SK-N-MC (cell line): ENCODE measurements around the gene CAMK2A.

Experiments
- DNase-seq: peaks from one replicate; pipeline ENCODE4 v3.0.0-alpha.2; 2011; ENCODE audit warnings: low read depth, low spot score
- H3K27ac ChIP-seq: fragments of 200-600 bp; sonication (generic); 2 replicates; pipeline ENCODE4 v1.5.1; 2016; ENCODE audit warnings: mixed run types
- H3K36me3 ChIP-seq: fragments of 200-600 bp; sonication (generic); 2 replicates; pipeline ENCODE4 v1.6.1; 2017; ENCODE audit warnings: antibody characterized with exemption, low read length, mixed read lengths; ENCODE audit not compliant: insufficient read depth
- H3K4me3 ChIP-seq: fragments of 200-600 bp; sonication (generic); 2 replicates; pipeline ENCODE4 v1.5.1; 2016
- H3K9ac ChIP-seq: fragments of 200-600 bp; sonication (generic); 2 replicates; pipeline ENCODE4 v1.8.0; 2017; ENCODE audit warnings: mixed run types, mixed read lengths; ENCODE audit not compliant: insufficient read length
- H3K9me3 ChIP-seq: fragments of 200-600 bp; sonication (generic); 2 replicates; pipeline ENCODE4 v1.6.1; 2017; ENCODE audit warnings: low read depth, mild to moderate bottlenecking, antibody characterized with exemption, low read length, moderate library complexity, mixed read lengths
- EZH2 ChIP-seq: fragments of 200-600 bp; sonication (generic); IDR thresholded peaks from one replicate; pipeline ENCODE4 v1.6.1; 2017; ENCODE audit warnings: antibody characterized with exemption
- FOXP2 ChIP-seq: optimal IDR thresholded peaks from 2 replicates; pipeline ENCODE3; 2011; ENCODE audit warnings: mild to moderate bottlenecking, moderate library complexity; ENCODE audit not compliant: insufficient read depth; ENCODE audit errors: extremely low read length, control extremely low read depth
- POLR2AphosphoS5 ChIP-seq: IDR thresholded peaks from 2 replicates; pipeline ENCODE4 v1.6.1; 2012; ENCODE audit warnings: mild to moderate bottlenecking, low read depth, low read length, borderline replicate concordance

Gene CAMK2A

DNA sequence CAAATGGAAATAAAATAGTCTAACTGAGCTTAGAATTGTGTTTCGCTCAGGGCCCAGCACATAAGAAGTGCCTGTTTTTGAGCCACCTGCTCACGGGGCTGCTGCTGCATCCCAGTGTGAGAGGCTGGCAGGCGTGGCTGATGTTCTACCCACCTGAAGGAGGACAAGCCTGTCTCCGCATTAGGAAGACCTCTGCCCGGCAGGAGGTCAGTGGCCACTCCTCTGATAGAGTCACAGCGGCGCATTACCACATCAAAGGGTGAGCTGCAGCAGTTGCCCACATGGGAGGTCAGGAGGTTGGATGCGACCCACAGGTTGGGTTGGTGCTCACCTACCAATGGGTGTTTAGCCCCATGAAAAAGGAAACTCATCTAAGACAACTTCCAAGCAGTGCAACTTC lies 103.4 kb downstream of the CAMK2A start:
- no peak overlapping the region for H3K9ac ChIP-seq
- no peak overlapping the region for H3K4me3 ChIP-seq
- DNase-seq, result no peak
- no peak for TF ChIP-seq FOXP2
- H3K9me3 ChIP-seq, result no peaks in the 10 kb centered on the region
- no peaks in the 10 kb centered on the region for H3K36me3 ChIP-seq
- no peak overlapping the region for H3K27ac ChIP-seq

GRCh38 chr5:150184990-150185912 lies 104.3 kb downstream of the CAMK2A start:
- TF ChIP-seq POLR2AphosphoS5 (no peak), FOXP2 (no peak), EZH2 (no peak)
- Histone ChIP-seq H3K9me3 (no peaks in the 10 kb centered on the region), H3K4me3 (no peak overlapping the region), H3K36me3 (no peaks in the 10 kb centered on the region), H3K27ac (no peak overlapping the region), H3K9ac (no peak overlapping the region)
- no peak for DNase-seq

DNA sequence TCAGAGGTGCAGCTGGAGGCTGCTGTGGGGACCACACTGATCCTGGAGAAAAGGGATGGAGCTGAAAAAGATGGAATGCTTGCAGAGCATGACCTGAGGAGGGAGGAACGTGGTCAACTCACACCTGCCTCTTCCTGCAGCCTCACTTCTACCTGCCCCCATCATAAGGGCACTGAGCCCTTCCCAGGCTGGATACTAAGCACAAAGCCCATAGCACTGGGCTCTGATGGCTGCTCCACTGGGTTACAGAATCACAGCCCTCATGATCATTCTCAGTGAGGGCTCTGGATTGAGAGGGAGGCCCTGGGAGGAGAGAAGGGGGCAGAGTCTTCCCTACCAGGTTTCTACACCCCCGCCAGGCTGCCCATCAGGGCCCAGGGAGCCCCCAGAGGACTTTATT lies 105.6 kb downstream of the CAMK2A start:
- H3K27ac ChIP-seq, result no peak overlapping the region
- no peaks in the 10 kb centered on the region for H3K36me3 ChIP-seq
- no peak for DNase-seq
- H3K4me3 ChIP-seq, result no peak overlapping the region
- no peak for TF ChIP-seq FOXP2
- TF ChIP-seq POLR2AphosphoS5, result no peak
- TF ChIP-seq EZH2, result no peak
- no peaks in the 10 kb centered on the region for H3K9me3 ChIP-seq
- no peak overlapping the region for H3K9ac ChIP-seq

GRCh38 chr5:150183436-150183835 lies 106.1 kb downstream of the CAMK2A start:
- no peak overlapping the region for H3K4me3 ChIP-seq
- H3K9ac ChIP-seq, result no peak overlapping the region
- no peaks in the 10 kb centered on the region for H3K36me3 ChIP-seq
- TF ChIP-seq EZH2, result no peak
- TF ChIP-seq POLR2AphosphoS5, result no peak
- no peak for TF ChIP-seq FOXP2
- no peak for DNase-seq
- no peak overlapping the region for H3K27ac ChIP-seq
- no peaks in the 10 kb centered on the region for H3K9me3 ChIP-seq

GRCh38 chr5:150182774-150183173 lies 106.8 kb downstream of the CAMK2A start:
- TF ChIP-seq POLR2AphosphoS5 (no peak), FOXP2 (no peak), EZH2 (no peak)
- Histone ChIP-seq H3K36me3 (no peaks in the 10 kb centered on the region), H3K27ac (no peak overlapping the region), H3K9me3 (no peaks in the 10 kb centered on the region), H3K9ac (no peak overlapping the region), H3K4me3 (no peak overlapping the region)
- DNase-seq, result no peak

DNA sequence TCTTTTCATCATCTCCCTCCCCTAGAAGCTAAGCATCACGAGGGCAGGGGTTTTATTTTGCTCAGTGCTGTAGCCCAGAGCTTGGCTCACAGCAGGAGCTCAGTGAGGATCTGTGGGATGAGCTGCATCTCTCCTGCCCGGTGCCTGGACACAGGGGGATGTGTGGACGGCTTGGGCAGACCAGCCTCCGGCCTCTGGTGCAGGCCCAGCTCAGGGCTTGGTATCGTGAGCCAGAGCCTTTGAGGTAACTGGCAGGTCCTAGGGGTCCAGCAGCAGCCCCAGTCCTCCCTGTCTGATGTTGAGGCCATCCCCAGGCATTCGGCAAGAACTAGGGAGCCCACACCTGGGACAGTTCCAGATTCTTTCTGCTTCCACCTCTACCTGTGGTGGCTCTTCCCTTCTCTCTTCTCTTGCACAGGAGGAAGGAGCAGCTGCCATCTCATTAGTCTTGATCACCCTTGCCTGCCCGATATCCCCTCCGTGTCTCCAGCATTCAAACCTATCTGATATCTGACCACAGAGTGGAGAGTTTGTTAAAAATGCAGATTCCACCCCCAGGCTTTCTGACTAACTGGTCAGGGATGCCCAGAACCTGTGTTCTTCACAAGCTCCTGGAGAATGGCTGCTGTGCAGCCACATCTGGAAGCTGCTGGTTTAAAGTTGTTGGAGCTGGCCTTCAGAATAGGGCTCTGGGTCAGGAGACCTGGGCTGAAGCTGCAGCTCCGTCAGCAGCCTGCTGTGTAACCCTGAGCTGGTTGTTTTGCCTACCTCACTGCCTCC lies 107.6 kb downstream of the CAMK2A start:
- Histone ChIP-seq H3K36me3 (no peaks in the 10 kb centered on the region), H3K27ac (no peak overlapping the region), H3K9me3 (no peaks in the 10 kb centered on the region), H3K4me3 (no peak overlapping the region), H3K9ac (no peak overlapping the region)
- no peak for TF ChIP-seq EZH2
- TF ChIP-seq FOXP2, result no peak
- TF ChIP-seq POLR2AphosphoS5, result no peak
- no peak for DNase-seq

GRCh38 chr5:150181027-150181426 lies 108.5 kb downstream of the CAMK2A start:
- H3K27ac ChIP-seq, result no peak overlapping the region
- no peaks in the 10 kb centered on the region for H3K36me3 ChIP-seq
- no peak for TF ChIP-seq POLR2AphosphoS5
- no peak for TF ChIP-seq FOXP2
- no peak for TF ChIP-seq EZH2
- no peak for DNase-seq
- H3K4me3 ChIP-seq, result no peak overlapping the region
- H3K9me3 ChIP-seq, result no peaks in the 10 kb centered on the region
- H3K9ac ChIP-seq, result no peak overlapping the region

GRCh38 chr5:150180241-150181026 lies 109.1 kb downstream of the CAMK2A start:
- Histone ChIP-seq H3K27ac (no peak overlapping the region), H3K4me3 (no peak overlapping the region), H3K9ac (no peak overlapping the region), H3K36me3 (no peaks in the 10 kb centered on the region), H3K9me3 (no peaks in the 10 kb centered on the region)
- DNase-seq, result no peak
- no peak for TF ChIP-seq EZH2
- no peak for TF ChIP-seq FOXP2
- TF ChIP-seq POLR2AphosphoS5, result no peak
